NCI-H524 treated with DMSO at 0.1 percent for 48 hours (cell line): Measurements from ENCODE around the gene FNDC3B.
"Not testable (repeated sequence)": the region's sequence is repeated elsewhere in the genome, so short reads cannot be mapped to it uniquely, and the experiment has no call there.

Experiments
- DNase-seq: peaks from one replicate; lab custom pipeline; 2025; lab: John Stamatoyannopoulos, UW

FNDC3B gene

DNA sequence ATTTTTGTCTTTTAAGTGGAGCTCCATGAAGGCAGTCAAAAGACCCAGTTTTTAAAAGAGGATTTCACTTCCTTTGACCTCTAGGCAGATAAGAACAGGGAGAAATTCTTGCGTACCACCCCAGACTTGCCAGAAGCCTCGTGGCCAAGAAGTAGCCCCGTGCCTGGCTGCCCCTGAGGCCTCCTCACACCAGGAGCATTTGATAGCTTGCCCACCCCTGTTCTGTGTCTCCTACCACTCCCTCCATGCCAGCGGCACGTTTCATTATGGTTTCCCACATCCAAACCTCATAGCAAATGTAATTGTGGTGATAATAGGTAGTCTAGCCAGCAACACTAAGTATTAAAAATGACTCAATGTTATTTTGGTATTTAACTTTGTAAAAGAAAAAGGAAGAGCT is 301.2 kb downstream of the FNDC3B start:
- DNase-seq, result no peak

- peak; percentile 23 for DNase-seq
These were observed 302.2 kb downstream of the FNDC3B start for GRCh38 chr3:172341482-172342059.

DNA sequence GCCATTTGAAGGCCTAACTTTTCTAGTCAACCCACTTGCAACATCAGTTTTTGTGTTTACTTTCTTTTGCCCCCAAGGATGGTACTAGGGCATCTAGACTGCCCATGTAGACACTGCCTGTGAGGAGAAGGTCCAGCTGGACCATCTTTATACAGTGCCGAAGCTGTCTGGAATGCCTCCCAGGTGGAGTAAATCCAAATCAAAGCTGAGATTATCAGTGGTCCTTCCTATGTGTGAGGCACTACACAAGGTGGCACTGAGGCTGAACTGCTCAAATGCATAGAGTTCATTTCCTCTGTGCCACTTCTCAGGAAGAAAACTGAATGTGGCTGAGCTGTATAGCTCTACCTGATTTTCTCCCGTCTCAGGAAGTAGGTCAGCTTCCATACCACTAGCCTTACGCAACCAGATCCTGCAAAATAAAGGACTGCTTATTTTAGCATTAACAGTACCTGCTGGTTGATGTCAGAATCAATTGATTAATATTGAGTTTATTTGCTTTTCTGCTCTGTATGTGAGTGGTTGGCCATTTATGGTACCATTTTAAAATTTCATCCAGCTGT is 302.8 kb downstream of the FNDC3B start:
- no peak for DNase-seq

DNA sequence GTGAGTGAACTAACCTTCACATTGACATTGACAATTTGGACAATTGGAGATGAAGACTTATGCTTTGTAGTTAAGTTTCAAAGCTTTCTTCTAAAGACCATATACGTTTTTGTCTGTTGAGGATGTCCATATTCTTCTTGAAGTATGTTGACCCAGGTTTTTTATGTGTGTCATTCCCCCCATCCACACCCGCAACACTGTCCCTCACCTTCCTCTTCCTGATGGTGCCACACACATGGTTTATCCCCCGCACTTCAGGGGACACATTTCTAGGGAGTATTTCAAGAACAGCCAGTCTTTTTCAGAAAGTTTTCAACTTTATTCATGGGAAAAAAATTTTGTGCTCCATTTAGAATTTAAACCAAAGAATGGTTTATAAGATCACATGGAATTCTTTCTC is 303.7 kb downstream of the FNDC3B start:
- DNase-seq, result no peak

GRCh38 chr3:172343979-172344378 is 304.6 kb downstream of the FNDC3B start:
- no peak for DNase-seq

DNA sequence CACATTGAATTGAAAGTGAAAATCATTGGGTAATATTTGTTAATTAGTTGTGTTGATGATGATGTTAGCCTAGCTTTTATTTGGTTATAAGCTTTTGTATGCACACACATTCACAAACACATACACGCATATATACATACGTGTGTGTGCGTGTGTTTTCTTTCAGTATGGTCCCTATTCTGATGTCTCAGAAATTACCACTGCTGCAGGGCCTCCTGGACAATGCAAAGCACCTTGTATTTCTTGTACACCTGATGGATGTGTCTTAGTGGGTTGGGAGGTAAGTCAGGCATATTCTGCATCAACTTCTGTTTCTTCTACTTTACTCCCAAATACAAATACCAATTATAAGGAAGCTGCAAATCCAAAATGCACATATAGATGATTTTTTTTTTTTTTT is 306.8 kb downstream of the FNDC3B start:
- DNase-seq, result no peak

- DNase-seq, result no peak
These were observed 308.7 kb downstream of the FNDC3B start for GRCh38 chr3:172347895-172348679.

DNA sequence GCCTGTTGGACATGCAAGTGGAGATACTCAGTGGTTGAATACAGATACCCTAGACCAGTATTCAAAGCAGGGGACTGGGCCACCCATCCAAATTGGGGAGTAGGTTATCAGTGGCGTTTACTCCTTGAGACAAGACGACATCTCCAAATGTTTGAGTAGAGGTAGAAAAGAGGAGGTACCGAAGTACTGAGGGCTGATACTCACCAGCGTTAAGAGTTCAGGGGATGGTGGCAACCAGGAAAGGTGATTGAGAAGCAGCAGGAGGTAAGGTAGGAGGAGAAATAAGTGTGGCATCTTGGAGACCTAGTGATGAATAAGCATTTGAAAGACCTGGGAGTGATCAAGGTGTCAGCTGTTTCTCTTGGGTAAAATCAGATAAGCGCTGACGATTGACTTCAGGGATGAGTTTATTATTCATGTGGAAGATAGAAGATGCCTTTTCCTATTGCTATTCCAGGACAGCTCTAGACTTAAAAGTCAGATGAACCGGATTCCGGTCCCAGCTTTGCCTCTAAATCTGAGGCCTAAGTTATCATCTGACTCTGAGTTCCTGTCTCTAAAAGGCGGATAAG is 312.6 kb downstream of the FNDC3B start:
- no peak for DNase-seq

- DNase-seq, result no peak
These were observed 313.4 kb downstream of the FNDC3B start for GRCh38 chr3:172352786-172353185.

GRCh38 chr3:172354931-172355499 is 315.6 kb downstream of the FNDC3B start:
- no peak for DNase-seq

DNA sequence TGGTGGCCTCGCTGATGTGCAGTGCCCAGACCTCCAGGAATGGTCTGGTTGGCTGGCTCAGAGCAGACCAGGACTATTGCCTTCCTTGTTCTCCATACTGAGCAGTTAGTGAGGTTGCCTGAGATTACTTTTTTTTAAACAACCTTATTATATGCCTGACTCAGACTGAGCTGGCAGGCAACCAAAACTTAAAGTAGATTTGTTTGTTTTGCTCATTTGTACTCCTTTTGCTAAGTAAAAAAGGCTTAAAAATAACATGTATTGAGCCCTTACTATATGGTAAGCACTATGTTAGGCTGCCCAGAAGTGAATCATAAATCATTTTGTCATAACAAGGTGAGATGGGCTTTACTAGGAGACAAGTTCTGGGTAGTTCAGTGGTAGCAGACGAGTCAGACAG is 316.5 kb downstream of the FNDC3B start:
- DNase-seq, result no peak

DNA sequence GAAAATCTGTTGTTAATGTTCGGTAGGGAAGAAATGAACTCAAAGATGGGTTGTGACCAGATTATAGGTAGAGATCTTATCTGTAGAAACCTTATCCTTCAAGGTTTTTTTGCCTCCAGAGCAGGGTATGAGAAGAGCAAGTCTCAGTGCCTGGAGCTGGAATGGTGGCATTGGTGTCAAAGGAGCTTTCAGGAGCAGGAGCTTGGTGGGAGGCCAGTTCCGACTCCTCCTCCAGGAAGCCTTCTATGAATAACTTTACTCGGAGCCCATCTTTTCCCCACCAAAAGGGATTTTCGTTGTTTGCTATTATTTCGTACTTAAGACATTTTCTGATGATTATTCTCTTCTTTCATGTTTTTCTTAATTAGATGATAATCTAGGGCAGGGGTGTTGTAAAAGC is 317.0 kb downstream of the FNDC3B start:
- no peak for DNase-seq

DNA sequence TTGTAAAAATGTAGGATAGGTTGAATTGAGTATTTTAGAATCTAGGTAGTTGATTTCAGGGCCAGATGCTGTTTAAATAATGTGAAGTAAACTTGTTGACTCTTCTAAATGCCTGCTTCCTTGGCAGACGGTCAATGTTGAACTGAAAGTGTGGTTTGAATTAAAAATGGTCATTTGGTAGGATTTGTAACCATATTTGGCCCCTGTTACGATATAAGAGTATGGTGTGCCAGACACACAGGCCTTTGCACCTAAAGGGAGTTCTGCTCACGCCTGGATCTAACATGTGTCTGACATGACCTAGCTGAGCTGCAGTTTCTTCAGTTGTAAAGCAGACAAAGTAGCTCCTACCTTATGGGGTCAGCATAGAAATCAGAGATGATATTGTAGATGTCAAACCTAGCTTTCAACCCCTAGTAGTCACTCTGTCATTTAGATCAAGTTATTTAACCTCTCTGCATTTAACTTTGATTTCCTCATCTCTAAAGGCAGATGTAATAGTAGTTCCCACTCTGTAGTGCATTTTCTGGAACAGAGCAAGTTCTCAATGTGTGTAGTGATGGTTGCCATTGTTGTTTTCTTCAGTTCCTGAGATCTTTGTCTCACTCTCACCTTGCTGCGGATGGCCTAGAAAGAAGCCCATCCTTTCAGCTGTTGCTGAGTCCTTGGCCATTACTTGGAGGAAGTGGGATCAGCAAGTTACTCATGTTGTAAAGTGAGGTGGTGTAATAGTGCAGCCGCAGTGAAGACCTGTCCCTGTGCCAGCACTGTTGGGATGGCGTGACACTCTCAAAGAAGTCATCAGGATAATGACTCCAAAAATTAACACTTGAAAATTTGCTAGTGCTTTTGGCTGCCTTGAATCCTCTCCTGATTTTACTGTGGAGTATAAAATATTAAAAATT is 318.7 kb downstream of the FNDC3B start:
- DNase-seq, result no peak

DNA sequence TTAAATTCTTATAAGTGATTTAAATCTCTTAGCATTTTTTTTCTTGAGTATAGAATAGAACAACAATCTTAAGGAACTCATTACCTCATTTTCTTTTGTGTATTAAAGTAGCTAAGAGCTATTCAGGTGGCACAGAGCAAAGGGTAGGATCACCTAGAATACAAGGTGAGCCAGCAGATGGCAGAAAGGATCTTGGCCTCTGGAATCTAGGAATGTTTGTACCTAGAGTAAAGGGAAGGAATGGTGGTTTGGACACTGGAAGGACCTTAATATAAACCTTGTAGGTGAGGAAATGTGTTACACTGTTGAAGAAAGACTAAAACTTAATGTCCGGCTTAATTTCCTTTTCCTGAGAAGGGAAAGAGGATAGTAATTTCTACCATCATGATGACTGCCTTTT is 319.9 kb downstream of the FNDC3B start:
- no peak for DNase-seq

DNA sequence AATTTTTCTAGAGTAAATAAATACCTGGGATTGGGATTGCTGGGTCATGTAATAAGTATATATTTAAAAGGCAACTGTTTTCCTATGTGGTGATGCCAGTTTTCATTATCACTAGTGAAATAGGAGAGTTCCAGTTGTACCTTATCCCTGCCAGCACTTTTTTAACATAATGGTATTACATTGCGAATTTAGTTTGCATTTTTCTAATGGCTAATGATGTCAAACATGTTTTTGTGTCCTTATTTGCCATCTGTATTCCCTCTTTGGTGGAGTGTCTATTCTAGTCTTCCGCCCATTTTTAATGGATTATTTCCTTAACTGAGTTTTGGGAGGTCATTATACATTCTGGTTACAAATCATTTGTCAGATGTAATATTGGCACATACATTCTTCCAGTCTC is 320.6 kb downstream of the FNDC3B start:
- DNase-seq, result no peak

- DNase-seq, result no peak
These were observed 323.2 kb downstream of the FNDC3B start for GRCh38 chr3:172362583-172362982.

DNA sequence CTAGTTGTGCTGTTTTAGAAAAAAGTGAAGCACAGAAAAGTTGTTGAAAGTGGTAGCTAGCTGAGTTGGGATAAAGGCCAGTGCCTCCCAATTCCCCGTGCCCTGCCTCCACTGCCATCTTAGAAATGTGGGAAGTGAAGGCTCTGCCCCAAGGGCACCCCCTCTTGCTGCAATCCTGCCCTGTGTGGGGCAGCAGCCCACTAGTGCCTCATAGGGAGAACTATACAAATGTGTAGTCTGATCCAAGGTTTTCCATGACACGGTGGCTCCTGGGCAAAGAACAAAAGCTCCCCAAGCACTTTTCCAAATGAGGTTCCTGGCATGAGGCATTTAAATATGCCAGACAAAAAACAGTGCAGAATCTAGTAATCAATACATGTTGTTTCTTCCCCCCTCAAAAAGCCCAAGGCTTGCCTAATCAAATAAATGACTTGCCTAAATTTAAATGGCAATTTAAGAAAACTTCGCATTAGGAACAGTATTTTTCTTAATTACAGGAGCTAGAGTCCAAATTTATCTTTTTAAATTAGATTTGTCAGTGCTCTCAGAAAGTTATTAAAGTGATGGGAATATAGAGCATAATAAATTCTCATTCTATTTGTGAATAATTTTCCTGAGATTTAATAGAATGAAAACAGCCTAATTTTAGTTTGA is 325.1 kb downstream of the FNDC3B start:
- DNase-seq, result no peak

DNA sequence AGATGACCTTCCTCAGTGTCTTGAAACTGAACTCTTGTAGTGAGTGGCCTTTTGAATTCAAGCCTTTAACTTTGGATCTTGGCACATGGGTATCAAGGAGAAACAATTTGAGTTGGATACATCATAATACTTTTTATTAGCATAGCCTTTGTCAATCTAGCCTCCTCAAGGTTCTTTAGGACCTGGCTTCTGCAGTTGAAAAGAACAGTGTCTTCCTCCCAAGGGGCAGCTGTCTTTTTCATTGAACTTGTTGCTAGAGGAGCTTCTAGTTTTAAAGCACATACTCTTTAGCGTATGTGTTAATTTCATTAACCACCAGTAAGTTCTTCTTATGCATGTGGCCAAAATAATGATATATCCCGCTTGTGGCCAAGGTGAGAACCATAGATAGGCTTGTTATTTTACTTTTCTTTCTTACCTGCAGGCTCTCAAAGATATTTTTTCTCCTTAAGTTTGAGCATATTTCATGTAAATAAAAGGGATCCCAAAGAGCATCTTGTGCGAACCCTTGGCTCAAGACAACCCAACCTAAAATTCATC is 325.7 kb downstream of the FNDC3B start:
- no peak for DNase-seq

DNA sequence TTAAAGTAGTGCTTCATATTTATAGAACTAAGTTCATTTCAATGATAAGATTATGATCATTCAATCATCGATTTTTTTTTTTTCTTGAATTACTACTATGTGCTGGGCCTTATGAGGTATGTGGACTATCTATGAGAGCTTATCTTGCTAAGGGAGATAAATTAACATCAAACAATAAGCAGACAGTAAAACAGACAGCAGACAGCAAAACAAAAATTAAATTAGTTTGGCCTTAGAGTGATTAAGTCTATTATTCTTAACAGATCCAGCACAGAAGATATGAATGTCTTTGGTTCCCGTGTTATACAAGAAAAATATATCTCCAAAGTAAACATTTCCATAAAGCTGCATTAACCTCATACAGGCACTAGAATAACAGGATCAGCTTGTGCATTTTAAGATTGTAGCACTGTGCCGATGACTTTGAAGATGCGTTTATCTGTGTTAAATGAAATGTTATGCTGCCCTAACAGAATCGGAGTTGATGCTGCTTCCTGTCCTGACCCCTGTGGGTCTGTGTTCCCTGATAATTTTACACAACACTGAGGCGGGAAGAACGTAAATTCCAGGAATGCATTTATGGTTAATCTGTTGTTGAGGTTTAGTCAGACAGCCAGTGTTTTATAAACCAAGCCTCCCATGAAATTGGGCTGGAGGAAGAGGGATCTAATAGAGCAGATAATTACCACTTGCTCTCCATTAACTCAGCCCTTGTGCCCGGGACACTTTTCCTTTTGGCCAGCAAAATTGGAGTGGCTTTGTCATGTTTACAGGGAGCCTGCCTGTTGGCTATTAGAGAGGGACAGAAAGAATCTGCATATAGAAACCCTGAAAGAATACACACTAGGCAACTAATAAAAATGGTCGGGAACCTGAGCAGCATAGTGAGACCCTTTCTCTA is 328.1 kb downstream of the FNDC3B start:
- DNase-seq, result no peak

DNA sequence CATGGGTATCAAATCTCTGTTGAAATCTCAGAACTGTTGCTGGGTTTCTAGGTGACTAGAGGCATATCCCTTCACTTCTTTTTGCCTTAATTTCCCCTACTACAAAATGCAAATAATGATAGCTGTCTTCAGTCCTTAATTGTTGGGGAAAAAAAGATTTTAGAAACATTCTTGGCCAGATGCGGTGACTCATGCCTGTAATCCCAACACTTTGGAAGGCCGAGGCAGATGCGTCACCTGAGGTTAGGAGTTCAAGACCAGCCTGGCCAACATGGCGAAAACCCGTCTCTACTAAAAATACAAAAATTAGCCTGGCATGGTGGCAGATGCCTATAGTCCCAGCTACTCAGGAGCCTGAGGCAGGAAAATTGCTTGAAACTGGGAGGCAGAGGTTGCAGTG is 329.2 kb downstream of the FNDC3B start:
- not testable (repeated sequence) for DNase-seq
